Body of pancreas (tissue), 4 donors: ENCODE results near the gene TEX101.

Experiments used
- POLR2A ChIP-seq, 3 donors: fragments of 450-650 bp; IDR thresholded peaks; one replicate each; pipeline ENCODE4 v1.6.1; 2016; ENCODE audit warnings: antibody characterized with exemption in 3 of 3, mild to moderate bottlenecking in 2 of 3
- TF ChIP-seq, protein P1 (sequence below), 7 experiments: fragments of 450-650 bp in 4 of 7; fragments of 200-600 bp in 3 of 7; sonication (generic) in 3 of 7; IDR thresholded peaks; one replicate each; pipeline ENCODE4 v1.5.1; 2016 to 2019; ENCODE audit warnings: antibody characterized with exemption in 7 of 7

DNA sequence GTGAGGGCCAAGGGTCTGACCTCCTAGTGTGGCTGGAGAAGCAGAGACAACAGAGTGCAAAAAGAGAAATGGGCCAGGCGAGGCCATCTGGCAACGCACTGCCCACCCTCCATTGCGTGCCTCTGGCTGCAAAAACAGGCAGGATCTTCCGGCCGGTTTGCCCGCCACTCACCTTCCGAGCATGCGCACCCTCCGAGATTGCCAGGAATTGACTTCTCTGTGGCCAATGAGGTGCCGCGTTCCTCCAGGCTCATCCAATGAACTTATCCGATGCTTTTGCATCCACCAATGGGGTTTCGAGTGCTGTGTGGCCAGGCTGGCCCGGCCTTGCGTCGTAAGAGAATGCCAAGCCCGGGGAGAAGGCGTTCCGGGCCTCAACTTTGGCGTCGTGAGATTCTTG is at the start of gene TEX101:
- TF ChIP-seq, protein P1, sequence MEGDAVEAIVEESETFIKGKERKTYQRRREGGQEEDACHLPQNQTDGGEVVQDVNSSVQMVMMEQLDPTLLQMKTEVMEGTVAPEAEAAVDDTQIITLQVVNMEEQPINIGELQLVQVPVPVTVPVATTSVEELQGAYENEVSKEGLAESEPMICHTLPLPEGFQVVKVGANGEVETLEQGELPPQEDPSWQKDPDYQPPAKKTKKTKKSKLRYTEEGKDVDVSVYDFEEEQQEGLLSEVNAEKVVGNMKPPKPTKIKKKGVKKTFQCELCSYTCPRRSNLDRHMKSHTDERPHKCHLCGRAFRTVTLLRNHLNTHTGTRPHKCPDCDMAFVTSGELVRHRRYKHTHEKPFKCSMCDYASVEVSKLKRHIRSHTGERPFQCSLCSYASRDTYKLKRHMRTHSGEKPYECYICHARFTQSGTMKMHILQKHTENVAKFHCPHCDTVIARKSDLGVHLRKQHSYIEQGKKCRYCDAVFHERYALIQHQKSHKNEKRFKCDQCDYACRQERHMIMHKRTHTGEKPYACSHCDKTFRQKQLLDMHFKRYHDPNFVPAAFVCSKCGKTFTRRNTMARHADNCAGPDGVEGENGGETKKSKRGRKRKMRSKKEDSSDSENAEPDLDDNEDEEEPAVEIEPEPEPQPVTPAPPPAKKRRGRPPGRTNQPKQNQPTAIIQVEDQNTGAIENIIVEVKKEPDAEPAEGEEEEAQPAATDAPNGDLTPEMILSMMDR (IDR thresholded peaks at IDR 0.05), result no peak
- TF ChIP-seq POLR2A (IDR thresholded peaks at IDR 0.05), result no peak
